GM23248 (cell line): ENCODE data around the gene AIPL1.

Source experiments
- EZH2 ChIP-seq: fragments of 200-600 bp; sonication (generic); IDR thresholded peaks from 2 replicates; pipeline ENCODE4 v1.6.1; 2018; ENCODE audit warnings: antibody characterized with exemption, mild to moderate bottlenecking; ENCODE audit not compliant: insufficient read depth, poor library complexity, severe bottlenecking
- EZH2phosphoT487 ChIP-seq: fragments of 200-600 bp; sonication (generic); IDR thresholded peaks from 2 replicates; pipeline ENCODE4 v1.6.1; 2018; ENCODE audit warnings: antibody characterized with exemption, moderate library complexity, mild to moderate bottlenecking, low read depth; ENCODE audit not compliant: insufficient read depth

- TF ChIP-seq EZH2phosphoT487 (no peak), EZH2 (no peak)
Measured at GRCh38 chr17:6421700-6422604, 13.0 kb downstream of the AIPL1 start.
